Measurements from ENCODE around the gene ELF2.

The ELF2 gene

DNA sequence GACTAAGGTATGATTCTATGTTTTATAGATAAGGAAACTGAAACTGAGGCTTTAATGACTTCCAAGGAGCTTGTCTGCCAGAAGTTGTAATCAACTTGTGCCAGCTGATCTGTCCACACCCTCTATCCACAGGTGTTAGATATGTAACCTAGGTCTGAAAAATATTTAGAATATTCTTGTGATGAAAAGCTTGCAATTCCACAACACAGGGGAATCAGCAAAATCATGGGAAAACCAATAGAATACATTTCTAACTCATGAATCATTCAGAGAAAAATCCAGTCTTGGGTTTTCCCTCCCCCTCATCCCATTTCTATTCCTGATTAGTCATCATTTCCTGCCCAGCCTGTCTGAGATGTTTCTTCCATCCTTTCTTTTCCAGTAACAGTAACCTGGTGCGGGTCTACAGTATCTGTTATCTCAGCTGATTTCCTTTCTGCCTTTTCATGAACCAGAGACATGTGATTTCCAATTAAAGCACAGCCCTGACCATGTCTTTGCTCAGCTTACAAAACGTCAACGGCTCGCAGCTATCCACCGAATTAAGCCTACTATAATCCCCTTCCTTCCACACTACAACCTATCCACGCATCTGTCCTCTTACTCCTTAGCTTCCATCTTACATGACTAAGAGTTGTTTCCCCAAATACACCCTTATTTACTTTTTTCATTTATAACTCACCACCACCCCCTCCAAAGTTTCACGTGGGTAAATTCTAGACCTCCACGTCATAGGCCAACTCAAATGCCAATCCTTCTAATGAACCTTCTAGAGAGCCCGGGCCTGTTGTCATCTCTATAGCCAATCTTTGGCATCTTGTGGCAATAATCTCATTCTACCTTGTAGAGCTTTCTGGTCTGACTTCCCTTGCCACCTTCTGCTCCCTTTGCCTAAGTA lies 162.4 kb downstream of the ELF2 start:
- no peak for TF ChIP-seq ARNTL (CRISPR knock-in tag; IDR thresholded peaks at IDR 0.05; ENCODE audit: borderline replicate concordance, low read depth)
- peak; percentile 7; the same call in 1 of the 2 replicates for TF ChIP-seq RARB (CRISPR knock-in tag; IDR thresholded peaks at IDR 0.05)
- peak; percentile 72 for TF ChIP-seq ISL1 (CRISPR knock-in tag; IDR thresholded peaks at IDR 0.05)
- no peak for TF ChIP-seq PPARA (CRISPR knock-in tag; IDR thresholded peaks at IDR 0.05; ENCODE audit: borderline replicate concordance)
- TF ChIP-seq ZFP3 (CRISPR knock-in tag; IDR thresholded peaks at IDR 0.05): 0 out of 2 replicates have a peak, but pooled peaks have one; percentile 43
- TF ChIP-seq, protein P1, sequence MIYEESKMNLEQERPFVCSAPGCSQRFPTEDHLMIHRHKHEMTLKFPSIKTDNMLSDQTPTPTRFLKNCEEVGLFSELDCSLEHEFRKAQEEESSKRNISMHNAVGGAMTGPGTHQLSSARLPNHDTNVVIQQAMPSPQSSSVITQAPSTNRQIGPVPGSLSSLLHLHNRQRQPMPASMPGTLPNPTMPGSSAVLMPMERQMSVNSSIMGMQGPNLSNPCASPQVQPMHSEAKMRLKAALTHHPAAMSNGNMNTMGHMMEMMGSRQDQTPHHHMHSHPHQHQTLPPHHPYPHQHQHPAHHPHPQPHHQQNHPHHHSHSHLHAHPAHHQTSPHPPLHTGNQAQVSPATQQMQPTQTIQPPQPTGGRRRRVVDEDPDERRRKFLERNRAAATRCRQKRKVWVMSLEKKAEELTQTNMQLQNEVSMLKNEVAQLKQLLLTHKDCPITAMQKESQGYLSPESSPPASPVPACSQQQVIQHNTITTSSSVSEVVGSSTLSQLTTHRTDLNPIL (CRISPR knock-in tag; IDR thresholded peaks at IDR 0.05; ENCODE audit: low read depth): peak; percentile 18; the same call in 1 of the 2 replicates
- TF ChIP-seq ZNF8 (CRISPR knock-in tag; IDR thresholded peaks at IDR 0.05): no peak
- ATAC-seq: peak; percentile 51

DNA sequence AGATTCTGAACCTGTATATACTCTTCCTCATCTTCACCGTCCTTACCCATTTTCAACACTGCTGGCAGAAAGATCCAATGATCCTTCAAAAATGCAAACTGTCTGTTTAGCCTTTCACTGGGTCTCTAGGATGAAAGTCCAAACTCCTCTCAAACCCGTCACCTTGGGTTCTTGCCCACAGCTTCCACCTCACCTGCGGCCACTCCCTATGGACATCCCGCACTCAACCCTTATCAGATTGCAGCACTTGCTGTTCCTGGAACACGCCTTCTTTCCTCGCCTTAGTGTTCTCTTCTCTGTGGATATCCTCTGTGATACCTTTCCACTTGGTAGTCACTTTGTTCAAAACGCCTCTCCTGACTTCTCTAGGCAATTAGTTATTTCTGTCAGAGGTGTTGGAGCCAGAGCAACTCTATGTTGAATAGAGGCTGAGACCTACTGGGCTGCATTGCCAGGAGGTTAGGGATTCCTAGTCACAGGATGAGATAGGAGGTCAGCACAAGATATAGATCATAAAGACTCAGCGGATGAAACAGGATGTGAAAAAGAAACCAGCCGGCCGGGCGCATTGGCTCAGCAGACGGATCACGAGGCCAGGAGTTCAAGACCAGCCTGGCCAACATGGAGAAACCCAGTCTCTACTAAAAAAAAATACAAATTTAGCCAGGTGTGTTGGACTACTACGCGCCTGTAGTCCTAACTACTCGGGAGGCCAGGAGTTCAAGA lies 165.6 kb downstream of the ELF2 start:
- TF ChIP-seq ZC3H10 (CRISPR knock-in tag; IDR thresholded peaks at IDR 0.05) (no peak), TCF4 (CRISPR knock-in tag; IDR thresholded peaks at IDR 0.05; ENCODE audit: borderline replicate concordance) (no peak), PPARA (CRISPR knock-in tag; IDR thresholded peaks at IDR 0.05; ENCODE audit: borderline replicate concordance) (no peak), ZNF565 (CRISPR knock-in tag; conservative IDR thresholded peaks at IDR 0.05; ENCODE audit: low read depth) (no peak), OSR1 (CRISPR knock-in tag; IDR thresholded peaks at IDR 0.05) (no peak), GLIS3 (CRISPR knock-in tag; IDR thresholded peaks at IDR 0.05) (no peak), CSDC2 (CRISPR knock-in tag; IDR thresholded peaks at IDR 0.05) (no peak), ISL1 (CRISPR knock-in tag; IDR thresholded peaks at IDR 0.05) (no peak), ZNF70 (CRISPR knock-in tag; IDR thresholded peaks at IDR 0.05) (no peak), ARNTL (CRISPR knock-in tag; IDR thresholded peaks at IDR 0.05; ENCODE audit: borderline replicate concordance, low read depth) (no peak), RARB (CRISPR knock-in tag; IDR thresholded peaks at IDR 0.05) (no peak), TOX (CRISPR knock-in tag; IDR thresholded peaks at IDR 0.05; ENCODE audit: borderline replicate concordance) (no peak), ZFP3 (CRISPR knock-in tag; IDR thresholded peaks at IDR 0.05) (no peak), ZNF8 (CRISPR knock-in tag; IDR thresholded peaks at IDR 0.05) (no peak), ESRRG (CRISPR knock-in tag; IDR thresholded peaks at IDR 0.05) (no peak), SNAI2 (CRISPR knock-in tag; IDR thresholded peaks at IDR 0.05) (no peak)
- TF ChIP-seq, protein P2, sequence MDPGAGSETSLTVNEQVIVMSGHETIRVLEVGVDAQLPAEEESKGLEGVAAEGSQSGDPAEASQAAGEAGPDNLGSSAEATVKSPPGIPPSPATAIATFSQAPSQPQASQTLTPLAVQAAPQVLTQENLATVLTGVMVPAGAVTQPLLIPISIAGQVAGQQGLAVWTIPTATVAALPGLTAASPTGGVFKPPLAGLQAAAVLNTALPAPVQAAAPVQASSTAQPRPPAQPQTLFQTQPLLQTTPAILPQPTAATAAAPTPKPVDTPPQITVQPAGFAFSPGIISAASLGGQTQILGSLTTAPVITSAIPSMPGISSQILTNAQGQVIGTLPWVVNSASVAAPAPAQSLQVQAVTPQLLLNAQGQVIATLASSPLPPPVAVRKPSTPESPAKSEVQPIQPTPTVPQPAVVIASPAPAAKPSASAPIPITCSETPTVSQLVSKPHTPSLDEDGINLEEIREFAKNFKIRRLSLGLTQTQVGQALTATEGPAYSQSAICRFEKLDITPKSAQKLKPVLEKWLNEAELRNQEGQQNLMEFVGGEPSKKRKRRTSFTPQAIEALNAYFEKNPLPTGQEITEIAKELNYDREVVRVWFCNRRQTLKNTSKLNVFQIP (CRISPR knock-in tag; IDR thresholded peaks at IDR 0.05; ENCODE audit: borderline replicate concordance, low read depth): no peak
- TF ChIP-seq, protein P3, sequence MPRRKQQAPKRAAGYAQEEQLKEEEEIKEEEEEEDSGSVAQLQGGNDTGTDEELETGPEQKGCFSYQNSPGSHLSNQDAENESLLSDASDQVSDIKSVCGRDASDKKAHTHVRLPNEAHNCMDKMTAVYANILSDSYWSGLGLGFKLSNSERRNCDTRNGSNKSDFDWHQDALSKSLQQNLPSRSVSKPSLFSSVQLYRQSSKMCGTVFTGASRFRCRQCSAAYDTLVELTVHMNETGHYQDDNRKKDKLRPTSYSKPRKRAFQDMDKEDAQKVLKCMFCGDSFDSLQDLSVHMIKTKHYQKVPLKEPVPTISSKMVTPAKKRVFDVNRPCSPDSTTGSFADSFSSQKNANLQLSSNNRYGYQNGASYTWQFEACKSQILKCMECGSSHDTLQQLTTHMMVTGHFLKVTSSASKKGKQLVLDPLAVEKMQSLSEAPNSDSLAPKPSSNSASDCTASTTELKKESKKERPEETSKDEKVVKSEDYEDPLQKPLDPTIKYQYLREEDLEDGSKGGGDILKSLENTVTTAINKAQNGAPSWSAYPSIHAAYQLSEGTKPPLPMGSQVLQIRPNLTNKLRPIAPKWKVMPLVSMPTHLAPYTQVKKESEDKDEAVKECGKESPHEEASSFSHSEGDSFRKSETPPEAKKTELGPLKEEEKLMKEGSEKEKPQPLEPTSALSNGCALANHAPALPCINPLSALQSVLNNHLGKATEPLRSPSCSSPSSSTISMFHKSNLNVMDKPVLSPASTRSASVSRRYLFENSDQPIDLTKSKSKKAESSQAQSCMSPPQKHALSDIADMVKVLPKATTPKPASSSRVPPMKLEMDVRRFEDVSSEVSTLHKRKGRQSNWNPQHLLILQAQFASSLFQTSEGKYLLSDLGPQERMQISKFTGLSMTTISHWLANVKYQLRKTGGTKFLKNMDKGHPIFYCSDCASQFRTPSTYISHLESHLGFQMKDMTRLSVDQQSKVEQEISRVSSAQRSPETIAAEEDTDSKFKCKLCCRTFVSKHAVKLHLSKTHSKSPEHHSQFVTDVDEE (CRISPR knock-in tag; IDR thresholded peaks at IDR 0.05): no peak
- TF ChIP-seq, protein P4, sequence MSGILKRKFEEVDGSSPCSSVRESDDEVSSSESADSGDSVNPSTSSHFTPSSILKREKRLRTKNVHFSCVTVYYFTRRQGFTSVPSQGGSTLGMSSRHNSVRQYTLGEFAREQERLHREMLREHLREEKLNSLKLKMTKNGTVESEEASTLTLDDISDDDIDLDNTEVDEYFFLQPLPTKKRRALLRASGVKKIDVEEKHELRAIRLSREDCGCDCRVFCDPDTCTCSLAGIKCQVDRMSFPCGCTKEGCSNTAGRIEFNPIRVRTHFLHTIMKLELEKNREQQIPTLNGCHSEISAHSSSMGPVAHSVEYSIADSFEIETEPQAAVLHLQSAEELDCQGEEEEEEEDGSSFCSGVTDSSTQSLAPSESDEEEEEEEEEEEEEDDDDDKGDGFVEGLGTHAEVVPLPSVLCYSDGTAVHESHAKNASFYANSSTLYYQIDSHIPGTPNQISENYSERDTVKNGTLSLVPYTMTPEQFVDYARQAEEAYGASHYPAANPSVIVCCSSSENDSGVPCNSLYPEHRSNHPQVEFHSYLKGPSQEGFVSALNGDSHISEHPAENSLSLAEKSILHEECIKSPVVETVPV (CRISPR knock-in tag; IDR thresholded peaks at IDR 0.05): no peak
- no peak for ATAC-seq

DNA sequence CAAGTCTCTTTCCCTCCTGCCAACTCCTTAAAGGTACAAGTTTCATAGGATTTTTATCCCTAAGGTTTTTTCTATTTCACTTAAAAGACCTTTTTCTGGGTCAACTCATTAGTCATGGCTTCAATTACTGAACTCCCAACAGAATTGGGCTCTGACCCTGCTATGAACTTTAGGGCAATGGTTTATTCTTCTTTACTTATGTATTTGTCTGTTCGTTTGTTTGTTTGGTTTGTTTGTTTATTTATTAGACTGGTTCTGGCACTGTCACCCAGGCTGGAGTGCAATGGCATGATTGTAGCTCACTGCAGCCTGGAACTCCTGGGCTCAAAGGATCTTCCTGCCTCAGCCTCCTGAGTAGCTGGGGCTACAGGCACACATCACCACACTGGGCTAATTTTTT lies 167.3 kb downstream of the ELF2 start:
- no peak for ATAC-seq
- no peak for TF ChIP-seq ZNF8 (CRISPR knock-in tag; IDR thresholded peaks at IDR 0.05)
- no peak for TF ChIP-seq ESRRG (CRISPR knock-in tag; IDR thresholded peaks at IDR 0.05)
- TF ChIP-seq GLIS3 (CRISPR knock-in tag; IDR thresholded peaks at IDR 0.05): no peak
- TF ChIP-seq CSDC2 (CRISPR knock-in tag; IDR thresholded peaks at IDR 0.05): no peak
- TF ChIP-seq, protein P2 (CRISPR knock-in tag; IDR thresholded peaks at IDR 0.05; ENCODE audit: borderline replicate concordance, low read depth): no peak
- no peak for TF ChIP-seq OSR1 (CRISPR knock-in tag; IDR thresholded peaks at IDR 0.05)
- TF ChIP-seq ISL1 (CRISPR knock-in tag; IDR thresholded peaks at IDR 0.05): no peak
- TF ChIP-seq, protein P5, sequence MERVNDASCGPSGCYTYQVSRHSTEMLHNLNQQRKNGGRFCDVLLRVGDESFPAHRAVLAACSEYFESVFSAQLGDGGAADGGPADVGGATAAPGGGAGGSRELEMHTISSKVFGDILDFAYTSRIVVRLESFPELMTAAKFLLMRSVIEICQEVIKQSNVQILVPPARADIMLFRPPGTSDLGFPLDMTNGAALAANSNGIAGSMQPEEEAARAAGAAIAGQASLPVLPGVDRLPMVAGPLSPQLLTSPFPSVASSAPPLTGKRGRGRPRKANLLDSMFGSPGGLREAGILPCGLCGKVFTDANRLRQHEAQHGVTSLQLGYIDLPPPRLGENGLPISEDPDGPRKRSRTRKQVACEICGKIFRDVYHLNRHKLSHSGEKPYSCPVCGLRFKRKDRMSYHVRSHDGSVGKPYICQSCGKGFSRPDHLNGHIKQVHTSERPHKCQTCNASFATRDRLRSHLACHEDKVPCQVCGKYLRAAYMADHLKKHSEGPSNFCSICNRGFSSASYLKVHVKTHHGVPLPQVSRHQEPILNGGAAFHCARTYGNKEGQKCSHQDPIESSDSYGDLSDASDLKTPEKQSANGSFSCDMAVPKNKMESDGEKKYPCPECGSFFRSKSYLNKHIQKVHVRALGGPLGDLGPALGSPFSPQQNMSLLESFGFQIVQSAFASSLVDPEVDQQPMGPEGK (CRISPR knock-in tag; IDR thresholded peaks at IDR 0.05; ENCODE audit: borderline replicate concordance): no peak
- TF ChIP-seq TOX (CRISPR knock-in tag; IDR thresholded peaks at IDR 0.05; ENCODE audit: borderline replicate concordance): no peak
- TF ChIP-seq, protein P1 (CRISPR knock-in tag; IDR thresholded peaks at IDR 0.05; ENCODE audit: low read depth): no peak
- TF ChIP-seq PPARA (CRISPR knock-in tag; IDR thresholded peaks at IDR 0.05; ENCODE audit: borderline replicate concordance): no peak
- TF ChIP-seq ZC3H10 (CRISPR knock-in tag; IDR thresholded peaks at IDR 0.05): no peak
- no peak for TF ChIP-seq ZFP3 (CRISPR knock-in tag; IDR thresholded peaks at IDR 0.05)
- no peak for TF ChIP-seq SNAI2 (CRISPR knock-in tag; IDR thresholded peaks at IDR 0.05)
